HG03520 (cell line): ENCODE data around the gene ZNFX1.
"Not testable (repeated sequence)": the region's sequence is repeated elsewhere in the genome, so short reads cannot be mapped to it uniquely, and the experiment has no call there.

Experiments
- ATAC-seq: cut with Tn5 transposase; IDR thresholded peaks from one replicate; pipeline ENCODE4 v1.9.1; 2021; ENCODE audit warnings: mild to moderate bottlenecking, moderate library complexity; ENCODE audit not compliant: unreplicated experiment

The ZNFX1 gene

DNA sequence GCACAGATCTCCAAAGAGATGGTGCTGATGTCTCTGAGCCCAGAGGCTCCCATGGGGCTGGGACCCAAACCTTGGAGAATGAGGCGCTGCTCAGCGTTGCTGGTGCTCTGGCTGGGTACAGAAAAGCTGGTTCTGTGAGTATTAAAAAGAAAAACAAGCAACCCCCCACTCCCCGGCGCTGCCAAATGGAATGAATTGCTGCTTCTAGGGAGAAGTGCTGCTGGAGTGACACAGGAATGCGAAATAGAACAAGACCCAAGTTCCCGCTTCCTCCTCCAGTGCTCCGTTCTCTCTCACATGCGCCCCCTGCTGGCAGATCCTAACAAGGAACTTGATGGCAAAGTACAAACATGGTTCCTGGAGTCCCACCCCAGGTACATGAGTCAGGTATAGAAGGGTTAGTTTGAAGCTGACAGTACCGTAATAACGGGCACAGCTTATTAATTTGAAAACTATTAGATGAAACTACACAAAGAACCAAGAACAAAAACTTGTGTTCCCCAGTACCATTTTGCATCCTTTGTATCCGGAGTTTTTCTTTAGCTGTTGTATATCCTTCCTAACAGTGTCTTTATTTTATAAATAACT is 60.8 kb downstream of the ZNFX1 start:
- no peak for ATAC-seq

DNA sequence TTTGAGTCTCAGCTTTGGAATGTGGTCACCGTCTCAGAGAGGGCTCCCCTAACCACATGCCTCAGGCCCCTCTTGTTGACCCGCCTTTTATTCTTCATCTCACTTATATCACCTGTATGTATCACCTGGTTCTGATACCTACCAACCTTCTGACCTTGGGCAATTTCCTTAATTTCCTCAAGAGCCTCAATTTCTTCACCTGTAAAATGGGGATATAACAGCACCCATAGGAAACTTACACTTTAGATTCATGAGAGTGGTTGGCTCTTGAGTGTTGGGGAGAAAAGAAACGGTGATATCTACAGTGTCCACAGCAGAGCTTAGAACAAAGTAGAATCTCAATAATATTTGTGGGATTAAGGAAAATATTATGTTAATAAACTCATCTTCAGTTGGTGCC is 62.6 kb downstream of the ZNFX1 start:
- no peak for ATAC-seq

DNA sequence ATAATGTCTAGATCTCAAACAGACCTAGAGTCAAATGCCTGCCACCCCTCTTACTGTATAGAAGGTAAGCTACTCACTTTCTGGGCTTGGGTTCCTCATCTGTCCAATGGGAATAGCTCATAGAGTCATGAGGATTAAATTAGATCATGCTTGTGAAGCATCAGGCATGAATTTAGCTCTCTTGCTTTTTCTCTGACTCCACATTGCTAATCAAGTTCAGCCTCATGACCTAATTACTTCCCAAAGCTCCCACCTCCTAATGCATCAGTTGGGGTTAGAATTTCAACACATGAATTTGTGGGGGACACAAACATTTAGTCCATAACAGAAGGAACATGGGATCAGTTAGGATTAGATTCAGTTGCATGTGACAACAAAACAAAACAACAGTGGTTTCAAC is 63.3 kb downstream of the ZNFX1 start:
- ATAC-seq, result no peak

DNA sequence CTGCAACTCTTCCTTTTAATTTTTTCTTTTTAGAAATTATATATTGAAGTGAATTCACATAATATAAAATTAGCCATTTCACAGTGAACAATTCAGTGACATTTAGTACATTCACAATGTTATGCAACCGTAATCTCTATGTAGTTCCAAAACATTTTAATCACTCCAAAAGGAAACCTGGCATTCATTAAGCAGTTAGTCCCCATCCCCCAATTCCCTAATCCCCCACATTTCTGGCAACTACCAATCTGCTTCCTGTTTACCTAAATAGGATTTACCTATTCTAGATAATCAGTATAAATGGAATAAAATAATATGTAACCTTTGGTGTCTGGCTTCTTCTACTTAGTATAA is 67.1 kb downstream of the ZNFX1 start:
- no peak for ATAC-seq

DNA sequence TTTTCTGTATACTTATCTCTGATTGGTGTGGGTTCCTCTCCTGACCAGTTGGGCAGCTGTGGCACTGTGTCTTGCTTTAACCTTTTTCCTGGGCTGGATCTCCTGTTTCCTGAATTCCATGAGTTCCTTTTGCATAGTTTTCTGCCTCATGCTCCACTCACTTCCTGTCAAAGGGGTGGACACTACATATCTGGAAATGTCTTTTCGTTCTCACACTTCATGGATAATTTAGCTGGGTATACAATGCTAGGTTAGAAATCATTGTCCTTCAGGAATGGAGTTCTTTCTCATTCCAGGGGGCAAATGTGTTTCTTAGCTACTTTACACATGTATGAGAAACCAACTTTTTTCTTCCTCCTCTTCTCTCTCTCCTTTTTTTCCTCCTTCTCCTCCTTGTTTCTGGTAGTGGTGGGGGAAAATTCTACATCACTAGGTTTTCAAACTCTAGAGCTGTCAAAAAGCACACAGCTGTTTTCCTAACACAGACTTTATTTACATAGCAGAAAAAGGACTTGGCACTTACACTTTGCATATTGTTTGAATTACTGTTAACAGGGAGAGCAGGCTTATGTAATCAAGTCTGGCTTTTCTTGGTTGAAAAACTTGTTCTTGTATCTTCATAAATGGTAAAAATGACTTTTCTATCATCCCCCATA is 67.6 kb downstream of the ZNFX1 start:
- ATAC-seq, result no peak

DNA sequence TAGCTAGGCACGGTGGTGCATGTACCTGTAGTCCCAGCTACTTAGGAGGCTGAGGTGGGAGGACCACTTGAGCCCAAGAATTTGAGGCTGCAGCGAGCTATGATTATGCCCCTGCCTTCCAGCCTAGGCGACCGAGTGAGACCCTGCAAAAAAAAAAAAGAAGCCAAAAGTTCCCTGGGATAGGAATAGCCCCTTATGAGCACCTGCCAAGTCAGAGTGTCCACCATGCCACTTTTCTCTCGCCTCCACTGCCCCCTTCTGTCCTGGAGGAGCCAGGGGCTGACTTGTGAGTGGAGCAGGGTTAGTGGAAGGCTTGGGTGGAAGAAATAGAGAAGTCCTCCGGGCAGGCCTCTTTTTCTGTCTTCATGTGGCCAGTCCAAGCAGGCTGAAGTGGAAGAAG is 70.8 kb downstream of the ZNFX1 start:
- no peak for ATAC-seq

DNA sequence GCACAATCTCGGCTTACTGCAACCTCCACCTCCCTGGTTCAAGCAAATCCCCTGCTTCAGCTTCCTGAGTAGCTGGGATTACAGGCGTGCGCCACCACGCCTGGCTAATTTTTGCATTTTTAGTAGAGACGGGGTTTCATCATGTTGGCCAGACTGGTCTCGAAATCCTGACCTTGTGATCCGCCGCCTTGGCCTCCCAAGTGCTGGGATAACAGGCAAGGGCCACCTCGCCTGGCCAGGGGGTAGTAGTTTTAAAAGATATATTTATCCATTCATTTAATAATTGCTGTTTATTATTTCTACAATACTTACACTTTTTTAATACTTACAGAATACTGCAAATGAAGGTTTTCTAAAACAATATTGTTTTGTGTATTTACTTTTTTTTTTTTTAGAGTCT is 74.1 kb downstream of the ZNFX1 start:
- no peak for ATAC-seq

DNA sequence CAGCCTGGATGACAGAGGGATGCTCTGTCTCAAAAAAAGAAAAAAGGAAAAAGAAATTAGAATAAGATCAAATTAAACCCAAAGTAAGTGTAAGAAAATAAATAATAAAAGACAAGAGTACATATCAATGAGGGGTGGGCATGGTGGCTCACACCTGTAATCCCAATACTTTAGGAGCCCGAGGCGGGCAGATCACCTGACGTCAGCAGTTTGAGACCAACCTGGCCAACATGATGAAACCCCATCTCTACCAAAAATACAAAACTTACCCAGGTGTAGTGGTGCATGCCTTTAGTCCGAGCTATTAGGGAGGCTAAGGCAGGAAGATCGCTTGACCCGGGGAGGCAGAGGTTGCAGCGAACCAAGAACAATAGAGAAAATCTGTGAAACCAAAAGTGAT is 74.8 kb downstream of the ZNFX1 start:
- no peak for ATAC-seq

DNA sequence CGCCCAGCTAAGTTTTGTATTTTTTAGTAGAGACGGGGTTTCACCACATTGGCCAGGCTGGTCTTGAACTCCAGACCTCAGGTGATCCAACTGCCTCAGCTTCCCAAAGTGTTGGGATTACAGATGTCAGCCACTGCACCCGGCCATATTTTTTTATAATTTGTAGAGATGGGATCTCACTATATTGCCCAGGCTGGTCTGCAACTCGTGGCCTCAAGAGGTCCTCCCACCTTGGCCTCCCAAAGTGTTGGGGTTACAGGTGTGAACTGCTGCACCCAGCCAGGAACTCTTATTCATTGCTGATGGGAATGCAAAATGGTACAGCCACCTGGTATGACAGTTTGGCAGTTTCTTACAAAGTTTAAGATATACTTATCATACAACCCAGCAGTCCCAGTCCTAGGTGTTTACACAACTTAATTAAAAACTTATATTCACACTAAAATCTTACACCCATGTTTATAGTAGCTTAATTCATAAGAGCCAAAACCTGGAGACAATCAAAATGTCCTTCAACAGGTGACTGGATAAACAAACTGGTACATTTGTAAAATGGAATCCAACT is 78.0 kb downstream of the ZNFX1 start:
- ATAC-seq, result no peak

DNA sequence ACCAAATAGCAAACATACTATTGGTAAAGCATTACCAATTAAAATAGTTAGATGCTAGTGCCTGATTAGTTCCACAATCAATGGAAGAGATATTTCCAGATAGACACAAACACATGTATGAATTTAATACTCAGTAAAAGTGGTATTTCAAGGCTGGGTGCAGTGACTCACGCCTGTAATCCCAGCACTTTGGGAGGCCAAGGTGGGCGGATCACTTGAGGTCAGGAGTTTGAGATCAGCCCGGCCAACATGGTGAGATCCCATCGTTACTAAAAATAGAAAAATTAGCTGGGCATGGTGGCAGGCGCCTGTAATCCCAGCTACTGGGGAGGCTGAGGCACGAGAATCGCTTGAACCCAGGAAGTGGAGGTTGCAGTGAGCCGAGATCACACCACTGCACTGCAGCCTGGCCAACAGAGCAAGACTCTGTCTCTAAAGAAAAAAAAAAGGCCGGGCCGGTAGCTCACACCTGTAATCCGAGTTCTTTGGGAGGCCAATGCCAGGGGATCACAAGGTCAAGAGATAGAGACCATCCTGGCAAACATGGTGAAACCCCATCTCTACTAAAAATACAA is 84.8 kb downstream of the ZNFX1 start:
- ATAC-seq, result not testable (repeated sequence)
